GM18502 (cell line): ENCODE data around the gene ACP4.

Source experiments
- ATAC-seq: cut with Tn5 transposase; IDR thresholded peaks from one replicate; pipeline ENCODE4 v1.9.1; 2021; ENCODE audit warnings: mild to moderate bottlenecking; ENCODE audit not compliant: unreplicated experiment, poor library complexity

Gene ACP4

GRCh38 chr19:50838239-50838638 lies 48.0 kb downstream of the ACP4 start:
- no peak for ATAC-seq

- no peak for ATAC-seq
Measured at GRCh38 chr19:50839712-50840655, 49.8 kb downstream of the ACP4 start.

GRCh38 chr19:50842130-50842529 lies 51.9 kb downstream of the ACP4 start:
- ATAC-seq = no peak

- ATAC-seq = no peak
Measured at GRCh38 chr19:50843205-50843604, 53.0 kb downstream of the ACP4 start.

- ATAC-seq = no peak
Measured at GRCh38 chr19:50843701-50844221, 53.5 kb downstream of the ACP4 start.

GRCh38 chr19:50844296-50844935 lies 54.2 kb downstream of the ACP4 start:
- no peak for ATAC-seq
